ENCODE results near the gene TMEM135.
"Not testable (repeated sequence)": the region's sequence is repeated elsewhere in the genome, so short reads cannot be mapped to it uniquely, and the experiment has no call there.

The TMEM135 gene

DNA sequence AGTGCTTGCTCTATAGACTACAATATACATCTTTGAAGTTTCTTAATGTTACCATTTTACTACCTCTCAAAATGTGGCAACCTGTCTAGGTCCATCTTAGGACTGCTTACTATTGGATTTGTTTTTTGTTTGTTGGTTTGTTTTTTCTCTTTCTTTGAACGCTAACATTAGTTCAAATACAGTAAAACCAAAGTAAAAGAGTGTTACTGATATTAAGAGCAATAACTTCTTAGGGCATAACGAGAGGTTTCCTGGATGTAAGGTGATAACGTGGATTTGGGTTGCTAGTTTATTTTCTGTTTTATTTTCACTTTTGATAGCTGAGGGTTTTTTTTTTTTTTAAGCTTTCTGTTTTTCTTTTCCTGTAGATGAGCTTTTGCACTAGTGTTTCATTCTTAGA lies 43.6 kb downstream of the TMEM135 start:
- DNase-seq: peak; percentile 7

DNA sequence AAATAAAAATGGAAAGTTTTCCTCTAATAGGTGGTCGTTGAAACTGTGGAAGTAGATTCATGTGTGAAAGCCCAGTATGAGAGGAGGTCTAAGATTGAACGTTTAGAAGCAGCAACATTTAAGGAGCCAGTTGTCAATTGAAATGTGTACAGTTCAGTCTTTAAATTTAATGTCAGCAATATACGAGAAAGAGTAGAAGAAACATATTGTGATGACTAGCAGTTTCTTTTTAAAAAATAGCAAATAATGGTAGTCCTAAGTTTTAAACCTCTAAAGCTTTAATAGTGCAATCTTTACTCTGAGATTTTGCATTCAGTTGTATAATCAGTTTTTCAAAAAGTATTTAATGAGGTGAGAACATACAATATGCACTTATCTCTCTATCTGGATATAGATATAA lies 44.9 kb downstream of the TMEM135 start:
- no peak for DNase-seq

DNA sequence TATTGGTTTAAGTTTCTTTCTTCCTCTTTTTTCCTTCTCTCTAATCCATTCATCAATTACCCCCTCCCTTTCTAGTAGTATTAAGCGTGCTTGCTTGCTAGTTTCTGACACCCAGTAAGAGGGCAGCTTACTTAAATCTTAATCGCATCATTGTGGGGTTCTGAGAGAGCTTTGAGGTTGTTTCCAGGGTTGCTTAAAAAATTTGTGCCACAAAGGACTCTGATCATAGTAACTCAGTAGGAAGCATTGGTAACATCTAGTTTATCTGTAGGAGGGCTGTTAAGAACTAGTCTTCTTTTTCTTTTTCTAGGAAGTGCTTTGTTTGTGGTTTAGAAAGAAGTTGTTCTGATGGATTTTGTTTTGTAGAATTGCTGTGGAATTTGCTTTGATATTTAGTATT lies 45.3 kb downstream of the TMEM135 start:
- no peak for DNase-seq

DNA sequence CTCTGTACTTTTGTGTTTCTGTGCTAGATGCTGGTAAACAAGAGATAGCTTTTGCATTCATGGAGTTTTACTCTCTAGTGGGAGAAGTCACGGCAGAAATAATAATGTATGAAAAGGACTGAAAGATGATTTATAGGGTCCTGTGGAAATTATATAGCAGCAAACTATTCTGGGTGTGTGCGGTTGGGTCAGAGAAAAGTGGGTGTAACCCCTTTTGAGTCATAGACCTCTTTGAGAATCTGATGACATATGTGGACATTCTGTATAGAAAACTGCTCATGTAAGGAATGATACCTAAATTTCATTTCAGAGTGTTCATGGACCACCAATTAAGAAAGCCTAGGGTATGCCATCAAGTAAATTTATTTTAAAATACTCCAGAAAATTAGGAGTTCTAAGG lies 54.4 kb downstream of the TMEM135 start:
- no peak for DNase-seq

DNA sequence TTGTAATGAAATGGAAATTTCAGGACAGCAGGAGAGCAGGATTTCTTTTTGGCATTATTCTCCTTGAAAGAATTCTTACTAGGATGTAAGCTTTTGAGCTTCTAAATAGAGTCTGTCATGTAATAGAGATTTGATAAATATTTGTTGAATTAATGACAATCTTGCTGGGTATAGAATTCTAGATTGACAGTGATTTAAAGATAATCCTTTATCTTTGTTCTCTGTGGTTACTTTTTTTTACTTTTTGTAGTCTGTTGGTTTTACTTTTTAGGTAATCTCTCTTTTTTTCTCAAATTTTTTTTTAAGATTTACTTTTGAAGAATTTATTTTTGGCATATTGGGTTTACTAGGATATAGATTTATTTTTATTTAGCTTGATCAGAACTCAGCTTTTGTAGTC lies 54.8 kb downstream of the TMEM135 start:
- DNase-seq: no peak

DNA sequence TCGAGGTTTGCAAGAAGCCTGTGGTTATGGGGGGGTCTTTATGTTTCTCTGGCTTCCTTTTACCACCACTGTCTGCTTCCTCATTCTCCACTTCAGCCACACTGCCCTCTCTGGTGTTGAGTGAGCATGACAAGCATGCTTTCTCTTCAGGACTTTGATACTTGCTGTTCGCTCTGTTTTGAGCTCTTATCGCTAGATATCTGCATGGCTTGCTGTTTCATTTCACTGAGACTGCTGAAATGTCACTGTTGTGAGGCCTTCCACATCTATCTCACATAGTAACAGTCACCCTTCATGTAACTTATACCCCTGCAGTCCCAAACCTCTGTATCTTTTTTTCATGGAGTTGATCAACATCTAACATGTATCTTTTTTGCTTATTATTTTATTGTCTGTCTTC lies 59.8 kb downstream of the TMEM135 start:
- peak; percentile 47 for DNase-seq

DNA sequence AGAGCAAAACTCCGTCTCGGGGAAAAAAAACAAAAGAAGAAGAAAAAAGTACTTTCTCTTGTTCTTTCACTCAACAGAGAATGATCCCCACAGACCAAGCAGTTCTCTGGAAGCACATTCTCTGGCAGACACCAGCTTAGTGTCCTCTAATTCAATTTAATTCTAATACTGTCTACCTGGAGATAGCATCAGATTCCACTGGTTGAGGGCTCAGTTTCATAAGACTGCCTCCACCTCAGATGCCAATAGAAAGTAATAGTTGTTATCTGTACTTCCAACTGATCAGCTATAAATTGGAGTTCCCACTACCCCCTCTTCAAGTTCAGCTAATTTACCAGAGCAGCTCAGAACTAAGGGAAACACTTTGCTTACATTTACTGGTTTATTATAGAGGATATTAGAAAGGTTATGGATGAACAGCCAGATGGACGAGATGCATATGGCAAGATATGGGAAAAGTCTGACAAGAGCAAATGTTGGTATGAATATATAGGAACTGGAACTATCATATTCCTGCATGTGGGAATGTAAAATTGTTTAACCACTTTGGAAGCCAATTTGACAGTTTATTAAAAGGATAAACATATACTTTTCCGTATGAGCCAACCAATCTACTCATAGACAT lies 64.3 kb downstream of the TMEM135 start:
- DNase-seq: no peak

DNA sequence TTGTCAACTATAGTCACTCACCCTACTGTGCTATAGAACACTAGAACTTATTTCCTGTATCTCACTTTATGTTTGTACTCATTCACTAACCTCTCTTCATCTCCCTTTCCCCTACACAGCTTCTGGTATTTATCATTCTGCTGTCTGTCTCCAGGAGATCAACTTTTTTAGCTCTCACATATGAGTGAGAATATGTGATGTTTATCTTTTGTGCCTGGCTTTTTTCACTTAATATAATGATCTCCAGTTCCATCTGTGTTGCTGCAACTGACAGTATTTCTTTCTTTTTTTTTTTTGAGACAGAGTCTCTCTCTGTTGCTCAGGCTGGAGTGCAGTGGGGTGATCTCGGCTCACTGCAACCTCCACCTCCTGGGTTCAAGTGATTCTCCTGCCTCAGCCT lies 68.1 kb downstream of the TMEM135 start:
- DNase-seq: not testable (repeated sequence)

DNA sequence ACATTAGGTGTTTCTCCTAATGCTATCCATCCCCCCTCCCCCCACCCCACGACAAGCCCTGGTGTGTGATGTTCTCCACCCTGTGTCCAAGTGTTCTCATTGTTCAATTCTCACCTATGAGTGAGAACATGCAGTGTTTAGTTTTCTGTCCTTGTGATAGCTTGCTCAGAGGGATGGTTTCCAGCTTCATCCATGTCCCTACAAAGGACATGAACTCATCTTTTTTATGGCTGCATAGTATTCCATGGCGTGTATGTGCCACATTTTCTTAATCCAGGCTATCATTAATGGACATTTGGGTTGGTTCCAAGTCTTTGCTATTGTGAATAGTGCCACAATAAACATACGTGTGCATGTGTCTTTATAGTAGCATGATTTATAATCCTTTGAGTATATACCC lies 69.6 kb downstream of the TMEM135 start:
- DNase-seq: not testable (repeated sequence)

DNA sequence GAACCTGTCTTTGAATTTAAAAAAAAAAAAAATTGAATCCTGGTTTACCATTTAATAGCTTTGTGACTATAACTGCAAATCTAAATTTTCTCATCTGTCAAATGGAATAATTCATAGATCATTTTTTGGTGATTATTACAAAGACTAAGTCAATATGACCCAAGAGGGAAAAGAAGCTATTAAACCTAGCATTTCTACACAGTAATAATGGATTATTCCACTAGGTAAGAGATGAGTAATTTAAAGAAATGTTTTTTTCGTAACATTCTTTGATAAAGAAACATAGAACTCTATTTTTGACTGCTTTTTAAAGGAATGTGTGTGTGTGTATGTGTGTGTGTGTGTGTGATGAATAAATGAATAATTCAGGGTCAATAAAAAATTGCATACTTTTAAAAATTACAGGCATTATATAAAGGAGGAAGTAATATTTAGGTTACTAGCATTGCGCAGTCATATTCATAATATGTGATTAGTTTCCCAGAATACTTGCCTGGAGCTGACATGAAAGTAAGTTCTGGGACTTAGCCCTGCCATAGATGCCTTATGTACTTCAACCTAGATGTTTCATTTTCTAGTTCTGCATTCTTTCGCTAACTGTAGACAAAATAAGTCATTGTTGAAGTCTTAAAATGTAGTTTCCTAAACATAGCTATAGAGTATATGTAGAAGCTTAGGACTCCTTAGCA lies 72.9 kb downstream of the TMEM135 start:
- no peak for DNase-seq

DNA sequence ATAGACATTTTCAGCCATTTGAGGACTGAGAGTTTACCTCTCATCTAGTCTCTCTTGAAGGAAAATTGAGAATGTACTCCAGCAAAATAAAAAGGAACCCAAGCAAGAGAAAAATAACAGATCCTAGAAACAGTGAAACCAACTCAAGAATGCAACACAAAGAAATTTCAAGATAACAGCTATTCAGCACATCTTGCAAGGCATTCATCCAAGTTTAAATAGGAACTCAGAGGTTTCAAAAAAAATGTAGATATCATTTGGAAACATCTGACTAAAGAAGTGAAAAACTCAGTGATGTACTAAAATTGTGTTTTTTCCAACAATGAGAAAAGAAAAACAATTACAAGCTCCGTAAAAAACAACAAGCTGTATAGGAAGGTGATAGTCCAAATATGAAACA lies 76.4 kb downstream of the TMEM135 start:
- no peak for DNase-seq

DNA sequence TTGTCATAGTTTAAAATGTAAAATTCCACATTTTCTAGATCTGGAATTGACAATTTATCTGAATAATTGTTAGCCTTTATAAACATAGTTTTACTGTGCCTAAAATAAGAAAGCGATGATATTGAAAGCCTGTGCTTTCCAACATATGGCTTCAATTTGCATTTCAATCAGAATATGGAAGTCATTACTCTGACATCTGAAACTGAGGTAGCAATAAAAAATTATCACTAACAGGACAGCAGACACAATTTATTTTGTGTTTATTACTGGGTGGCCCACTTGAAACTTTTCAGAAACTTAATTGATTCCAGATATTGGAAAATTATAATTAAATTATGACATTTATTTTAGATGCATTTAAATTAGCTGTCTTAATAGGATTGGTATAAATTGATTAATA lies 78.5 kb downstream of the TMEM135 start:
- DNase-seq: no peak

DNA sequence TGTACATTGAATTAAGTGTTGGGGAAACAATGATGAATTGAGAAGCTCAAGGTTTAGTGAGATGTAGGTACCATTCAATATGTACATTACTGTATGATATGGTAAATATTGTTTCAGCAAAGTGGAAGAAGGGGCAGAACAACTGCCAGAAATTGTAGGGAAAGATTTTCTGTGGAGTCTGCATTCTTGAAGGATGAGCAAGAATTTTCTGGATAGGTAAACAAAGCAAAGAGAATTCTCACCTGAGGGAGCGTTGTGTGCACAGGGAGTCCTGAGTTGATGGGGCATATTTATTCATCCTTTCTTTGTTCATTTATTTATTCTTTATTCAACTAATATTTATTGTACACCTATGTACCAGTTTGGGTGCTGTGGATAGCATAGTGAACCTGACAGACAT lies 83.2 kb downstream of the TMEM135 start:
- no peak for DNase-seq

DNA sequence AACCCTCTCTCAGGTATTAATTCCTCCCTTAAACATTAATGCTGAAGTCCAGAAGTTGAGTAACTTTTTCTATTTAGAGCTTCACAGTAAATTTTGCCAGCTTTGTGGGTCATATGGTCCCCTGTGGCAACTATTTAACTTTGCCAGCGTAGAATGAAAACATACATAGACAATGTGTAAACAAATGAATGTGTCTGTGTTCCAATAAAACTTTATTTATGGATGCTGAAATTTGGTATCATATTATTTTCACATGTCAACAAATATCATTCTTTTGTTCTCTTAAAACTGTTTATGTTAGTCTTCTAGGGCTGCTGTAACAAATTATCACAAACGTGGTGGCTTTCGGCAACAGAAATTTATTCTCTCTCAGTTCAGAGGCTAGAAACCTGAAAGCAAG lies 85.1 kb downstream of the TMEM135 start:
- no peak for DNase-seq

DNA sequence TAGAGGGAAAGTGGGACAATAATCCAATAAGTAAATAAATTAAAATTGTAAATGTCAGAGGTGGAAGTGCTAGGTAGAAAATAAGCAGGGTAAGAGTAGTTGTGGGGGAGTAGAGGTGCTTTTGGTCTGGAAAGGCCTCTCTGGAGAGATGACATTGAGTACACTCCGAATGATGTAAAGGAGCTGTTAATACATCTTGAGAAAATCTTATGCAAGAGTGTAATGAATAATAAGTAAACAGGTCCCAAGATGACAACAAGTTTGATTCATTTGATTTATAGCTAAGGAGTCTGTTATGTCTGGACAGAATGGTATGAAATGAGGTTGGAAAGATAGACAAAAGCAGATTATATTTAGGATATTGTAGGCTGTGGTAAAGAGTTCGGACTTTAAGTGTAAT lies 87.5 kb downstream of the TMEM135 start:
- DNase-seq: no peak

DNA sequence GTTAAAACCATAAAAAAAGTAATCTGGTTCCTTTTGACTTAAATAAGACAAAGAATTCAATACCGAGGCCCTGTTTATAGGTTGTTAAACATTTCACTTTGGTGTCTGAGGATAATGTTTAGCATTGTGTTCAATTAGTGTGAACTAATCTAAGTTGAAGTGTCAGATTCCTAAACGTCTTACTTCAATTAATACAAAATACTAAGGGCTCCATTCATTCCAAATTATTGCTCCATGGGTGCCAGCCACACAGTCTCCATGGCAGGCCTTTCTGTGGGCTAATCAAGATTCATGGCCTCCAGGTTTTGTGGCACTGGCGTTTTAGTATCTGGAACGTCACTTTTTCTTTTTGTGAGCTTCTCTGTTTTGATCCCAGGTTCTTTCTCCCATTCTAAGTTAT lies 89.4 kb downstream of the TMEM135 start:
- DNase-seq: no peak

DNA sequence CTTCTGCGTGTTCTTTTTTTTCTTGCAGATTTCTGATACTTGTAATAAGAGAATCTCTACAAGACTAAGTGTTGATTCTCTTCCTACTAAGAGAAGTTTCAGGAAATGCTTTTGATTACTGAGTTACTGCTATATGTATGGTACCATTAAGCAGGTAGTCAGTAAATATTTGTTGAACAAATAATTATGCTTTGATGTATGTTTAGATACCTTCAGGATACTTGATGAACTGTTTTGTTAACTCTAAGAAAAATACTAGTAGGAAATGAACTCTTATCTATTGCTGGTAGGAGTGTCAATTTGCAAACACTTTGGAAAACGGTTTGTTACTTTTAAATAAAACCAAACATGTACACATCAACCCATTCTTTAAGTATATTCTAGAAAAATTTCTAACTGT lies 90.6 kb downstream of the TMEM135 start:
- DNase-seq: no peak

DNA sequence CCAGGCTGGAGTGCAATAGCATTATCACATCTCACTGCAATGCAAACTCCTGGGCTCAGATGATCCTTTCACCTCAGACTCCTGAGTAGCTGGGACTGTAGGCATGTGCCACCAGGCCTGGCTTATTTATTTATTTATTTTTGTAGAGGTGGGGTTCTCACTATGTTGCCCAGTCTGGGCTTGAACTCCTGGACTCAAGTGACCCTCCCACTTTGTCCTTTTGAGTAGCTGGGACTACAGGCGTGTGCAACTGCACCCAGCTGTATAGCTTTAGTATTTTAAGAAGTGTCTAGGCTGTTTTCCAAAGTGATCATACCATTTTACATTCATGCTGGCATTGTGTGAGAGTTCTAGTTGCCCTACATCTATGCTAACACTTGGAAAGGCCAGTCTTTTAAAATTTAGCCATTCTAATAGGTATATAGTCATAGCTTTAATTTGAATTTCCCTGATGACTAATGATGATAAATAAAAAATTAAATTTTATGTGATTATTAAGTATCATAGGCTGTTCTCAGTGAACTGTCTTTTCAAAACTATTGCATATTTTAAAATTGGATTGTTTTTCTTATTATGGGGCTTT lies 96.9 kb downstream of the TMEM135 start:
- no peak for DNase-seq

DNA sequence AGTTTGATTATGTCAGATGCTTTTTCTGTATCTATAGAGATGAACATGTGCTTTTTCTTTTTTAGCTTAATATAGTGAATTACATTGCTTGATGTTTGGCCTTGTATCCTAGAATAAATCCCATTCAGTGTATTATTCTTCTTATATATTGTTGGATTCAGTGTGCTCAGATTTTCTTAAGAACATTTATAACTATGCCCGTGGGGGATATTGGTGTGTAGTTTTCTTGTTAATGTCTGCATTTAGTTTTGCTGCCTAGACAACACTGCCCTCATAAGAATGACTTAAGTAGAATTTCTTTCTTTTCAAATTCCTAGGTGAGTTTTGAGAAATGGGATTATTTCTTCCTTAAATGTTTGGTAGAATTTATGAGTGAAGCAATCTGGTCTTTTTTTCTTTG lies 98.5 kb downstream of the TMEM135 start:
- DNase-seq: no peak

DNA sequence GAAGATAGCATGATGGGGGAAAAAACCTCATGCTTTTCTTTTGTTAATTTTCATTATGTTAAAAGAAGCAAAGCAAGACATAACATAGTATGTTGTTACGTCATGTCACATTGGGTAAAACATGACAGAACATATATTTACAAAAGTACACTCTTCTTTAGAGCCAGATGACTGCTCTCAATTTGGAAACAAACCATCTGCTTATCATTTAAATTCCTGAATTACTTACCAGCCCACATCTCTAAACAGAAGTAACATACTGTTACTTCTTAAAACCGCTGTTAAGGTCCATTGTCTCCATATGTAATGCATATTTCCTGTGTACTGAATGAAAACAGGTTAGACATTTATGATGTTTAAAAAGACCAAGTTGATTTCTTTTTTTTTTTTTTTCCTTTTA lies 100.0 kb downstream of the TMEM135 start:
- no peak for DNase-seq

DNA sequence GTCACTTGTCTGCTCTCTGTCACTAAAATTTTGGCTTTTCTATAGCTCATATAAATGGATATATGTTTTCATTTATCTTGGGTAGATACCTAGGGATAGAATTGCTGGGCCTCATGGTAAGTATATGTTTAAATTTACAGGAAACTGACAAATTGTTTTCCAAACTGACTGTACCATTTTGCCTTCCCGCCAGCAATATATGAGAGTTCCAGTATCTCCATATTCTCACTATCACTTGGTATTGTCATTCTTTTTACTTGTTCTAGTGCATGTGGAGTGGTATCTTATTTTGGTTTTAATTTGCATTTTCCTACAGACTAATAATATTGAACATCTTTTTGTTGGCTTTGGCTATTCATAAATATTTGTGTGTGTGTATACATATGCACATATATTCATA lies 101.7 kb downstream of the TMEM135 start:
- DNase-seq: no peak

DNA sequence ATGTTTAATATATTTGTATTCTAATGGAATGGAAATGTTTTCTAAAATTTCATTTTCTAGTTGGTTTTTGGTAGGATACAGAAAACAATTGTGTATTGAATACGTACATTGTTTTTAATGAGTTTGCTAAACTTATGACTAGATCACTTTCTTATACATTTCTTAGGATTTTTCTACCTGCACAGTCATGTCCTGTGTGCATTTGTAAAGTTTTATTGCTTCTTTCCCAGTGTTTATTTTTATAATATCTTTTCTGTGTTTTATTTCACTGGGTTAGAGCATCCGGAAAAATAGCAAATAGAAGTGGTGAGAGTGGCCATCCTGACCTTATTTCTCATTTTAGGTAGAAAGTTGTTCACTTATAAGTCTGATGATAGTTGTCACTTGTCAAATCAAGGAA lies 103.6 kb downstream of the TMEM135 start:
- DNase-seq: no peak

DNA sequence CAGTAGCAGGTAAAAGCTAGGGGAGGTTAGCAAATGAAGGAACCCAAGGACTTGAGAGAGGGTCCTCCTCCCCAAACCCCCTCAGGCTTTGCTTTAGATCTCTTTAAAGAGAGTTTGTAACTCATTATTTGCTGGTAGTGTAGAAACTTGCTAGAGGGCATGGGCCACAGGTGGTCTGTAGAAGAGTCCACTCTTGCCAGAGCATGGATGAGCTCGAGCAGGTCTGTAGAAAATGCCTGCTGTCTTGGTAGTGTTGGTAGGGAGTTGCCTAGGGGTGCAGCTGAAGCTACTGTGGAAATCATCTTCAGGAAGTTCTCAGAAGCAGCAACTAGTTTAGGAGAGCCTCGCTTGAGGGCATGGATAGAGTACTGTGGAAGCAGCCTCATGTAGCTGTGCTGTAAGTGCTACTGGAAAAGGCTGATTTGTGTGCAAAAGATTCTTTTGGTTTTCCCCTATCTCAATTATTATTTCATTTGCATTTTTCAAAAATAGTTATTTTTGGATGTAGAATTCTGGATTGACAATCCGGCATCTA lies 104.3 kb downstream of the TMEM135 start:
- no peak for DNase-seq

DNA sequence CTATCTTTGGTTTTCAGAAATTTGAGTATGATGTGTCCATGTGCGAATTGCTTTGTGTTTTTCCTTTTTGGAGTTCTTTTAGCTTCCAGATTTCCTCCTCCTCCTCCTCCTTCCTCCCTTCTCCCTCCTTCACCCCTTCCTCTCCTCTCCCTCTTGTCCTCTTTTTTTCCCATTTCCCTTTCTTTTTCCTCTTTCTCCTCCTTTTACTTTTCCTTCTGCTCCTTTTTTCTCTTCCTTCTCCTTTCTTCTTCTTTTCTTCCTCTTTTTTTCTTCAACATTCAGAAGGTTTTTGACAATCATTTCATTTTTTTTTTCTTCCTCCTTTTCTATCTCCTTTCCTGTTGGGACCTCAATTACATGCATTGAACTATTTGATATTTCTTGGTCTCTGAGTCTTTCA lies 104.9 kb downstream of the TMEM135 start:
- DNase-seq: no peak

DNA sequence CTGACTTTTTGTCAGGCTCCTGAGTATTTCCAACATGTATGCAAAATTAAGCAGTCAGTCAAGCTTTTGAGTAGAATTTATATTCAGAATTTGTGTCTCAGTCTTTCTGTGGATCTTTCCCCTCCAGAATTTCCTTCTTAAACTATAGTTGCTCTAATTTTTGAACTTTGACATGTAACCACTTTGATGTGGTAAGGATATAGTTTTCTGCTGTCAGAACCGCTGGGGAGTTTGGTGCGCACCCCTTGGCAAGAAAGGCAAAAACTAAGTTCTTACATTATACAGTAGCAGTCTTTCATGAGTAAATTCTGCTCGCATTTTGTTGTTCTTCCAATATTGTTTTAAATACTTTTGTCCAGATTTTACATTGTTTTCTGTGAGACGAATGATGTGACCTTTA lies 105.9 kb downstream of the TMEM135 start:
- no peak for DNase-seq

Data from activated CD4-positive, alpha-beta T cell treated with anti-CD3 and anti-CD28 coated beads, Interleukin-2, amount 50 U/mL, for 16 hours (primary cell).